Measurements from ENCODE around the gene TMEM223.

TMEM223 gene

GRCh38 chr11:62799486-62799885 is 7.7 kb upstream of the TMEM223 start:
- no peak for DNase-seq

GRCh38 chr11:62796281-62796680 is 4.5 kb upstream of the TMEM223 start:
- no peak for DNase-seq

DNA sequence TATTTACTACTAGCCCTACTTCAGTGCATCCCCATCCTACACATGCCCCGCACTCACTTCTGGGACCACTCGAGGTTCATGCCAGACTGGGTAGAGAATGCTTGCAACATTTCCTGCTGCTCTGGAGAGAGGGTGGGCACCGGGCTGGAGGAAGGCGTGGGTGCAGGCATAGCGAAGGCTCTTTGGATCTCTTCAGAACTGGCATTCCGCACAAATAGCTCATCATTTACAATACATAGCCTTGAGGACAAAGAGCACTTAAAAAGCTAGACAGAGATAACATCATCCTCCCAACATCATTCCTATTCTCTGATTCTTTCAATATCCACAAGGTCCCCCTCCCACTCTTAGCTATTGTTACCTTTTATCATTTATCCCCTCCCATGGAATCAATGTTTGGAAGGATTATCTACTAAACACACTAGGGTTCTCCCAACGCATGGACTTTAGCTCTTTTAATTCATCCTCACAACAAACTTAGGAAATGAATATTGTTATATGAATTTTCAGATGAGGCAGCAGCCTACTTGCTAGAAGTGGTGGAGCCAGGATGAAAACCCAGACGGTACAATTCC is 2.5 kb upstream of the TMEM223 start:
- no peak for DNase-seq

DNA sequence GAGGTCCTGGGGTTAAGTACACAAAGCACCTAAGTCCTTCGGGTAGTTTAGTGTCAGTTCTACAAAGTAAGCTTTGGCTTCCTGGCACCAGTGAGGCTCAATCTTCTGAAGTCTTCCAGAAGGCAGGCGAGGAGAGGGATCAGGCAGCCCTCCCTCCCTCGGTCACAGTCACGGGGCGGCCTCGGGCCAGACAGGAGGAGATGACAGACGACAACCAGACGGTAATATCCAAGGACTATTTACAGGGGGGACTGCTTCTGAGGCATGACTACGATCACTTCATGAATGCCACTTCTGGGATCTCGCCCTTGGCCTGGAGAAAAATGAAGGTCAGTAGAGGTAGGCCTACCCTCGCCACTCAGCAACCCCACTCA is 383 bp upstream of the TMEM223 start:
- no peak for DNase-seq

- DNase-seq: no peak
Measured at GRCh38 chr11:62789576-62789975, 2.2 kb downstream of the TMEM223 start.

DNA sequence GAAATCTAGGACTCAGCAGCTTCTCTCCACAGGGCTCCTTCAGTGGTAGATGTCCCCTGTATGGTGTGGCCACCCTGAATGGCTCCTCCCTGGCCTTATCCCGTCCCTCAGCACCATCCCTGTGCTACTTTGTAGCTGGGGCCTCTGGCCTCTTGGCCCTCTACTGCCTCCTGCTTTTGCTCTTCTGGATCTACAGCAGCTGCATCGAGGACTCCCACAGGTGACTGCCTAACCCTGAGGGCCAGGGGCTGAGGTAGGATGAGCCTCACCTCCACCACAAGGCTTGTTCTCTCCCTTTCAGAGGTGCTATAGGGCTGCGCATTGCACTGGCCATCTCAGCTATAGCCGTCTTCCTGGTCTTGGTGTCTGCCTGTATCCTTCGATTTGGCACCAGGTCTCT is 2.8 kb downstream of the TMEM223 start:
- peak; percentile 29 for DNase-seq

GRCh38 chr11:62787005-62787759 is 4.6 kb downstream of the TMEM223 start, which contains the start of gene TMEM179B:
Gene TMEM179B, plus strand, starts transcription at chr11:62787402. Its CDS starts 30 bp downstream, at chr11:62787432.
- peak; percentile 99 for DNase-seq

DNA sequence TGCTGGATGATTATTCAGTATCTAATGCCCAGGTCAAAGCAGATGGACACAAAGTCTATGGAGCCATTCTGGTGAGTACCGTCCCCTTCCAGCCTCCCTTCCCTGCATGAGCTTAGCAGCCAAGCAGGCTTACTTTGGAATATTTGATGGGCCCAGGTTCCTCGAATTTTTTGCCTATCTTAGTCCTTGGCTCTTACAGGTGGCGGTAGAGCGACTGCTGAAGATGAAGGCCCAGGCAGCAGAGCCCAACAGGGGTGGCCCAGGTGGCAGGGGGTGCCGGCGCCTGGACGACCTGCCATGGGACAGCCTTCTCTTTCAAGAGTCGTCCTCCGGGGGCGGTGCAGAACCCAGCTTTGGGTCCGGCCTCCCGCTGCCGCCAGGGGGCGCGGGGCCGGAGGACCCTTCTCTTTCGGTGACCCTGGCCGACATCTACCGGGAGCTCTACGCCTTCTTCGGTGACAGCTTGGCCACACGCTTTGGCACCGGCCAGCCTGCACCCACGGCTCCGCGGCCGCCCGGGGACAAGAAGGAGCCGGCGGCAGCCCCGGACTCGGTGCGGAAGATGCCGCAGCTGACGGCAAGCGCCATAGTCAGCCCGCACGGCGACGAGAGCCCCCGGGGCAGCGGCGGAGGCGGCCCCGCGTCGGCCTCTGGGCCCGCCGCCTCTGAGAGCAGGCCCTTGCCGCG is 5.3 kb downstream of the TMEM223 start:
- peak; percentile 90 for DNase-seq

GRCh38 chr11:62782753-62783152 is 9.1 kb downstream of the TMEM223 start:
- DNase-seq: no peak

DNA sequence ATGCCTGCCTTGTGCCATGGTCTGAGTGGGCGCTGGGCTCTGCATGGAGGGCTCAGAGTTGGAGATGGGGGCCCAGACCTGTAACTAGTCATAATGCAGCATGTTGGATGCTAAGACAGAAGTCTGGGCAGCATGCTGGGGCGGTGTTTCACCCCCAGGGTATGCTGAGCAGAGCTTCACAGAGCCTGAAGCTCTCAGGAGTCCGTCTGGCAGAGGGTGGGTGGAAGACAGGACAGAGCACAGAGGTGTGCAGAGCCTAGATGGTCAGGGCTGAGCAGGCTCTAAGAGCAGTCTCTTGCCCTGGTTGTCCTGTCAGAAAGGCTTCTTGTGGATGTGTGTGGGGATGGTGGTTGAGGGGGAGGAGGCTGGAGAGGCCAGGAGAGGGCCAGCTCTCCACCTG is 13.4 kb downstream of the TMEM223 start:
- no peak for DNase-seq

DNA sequence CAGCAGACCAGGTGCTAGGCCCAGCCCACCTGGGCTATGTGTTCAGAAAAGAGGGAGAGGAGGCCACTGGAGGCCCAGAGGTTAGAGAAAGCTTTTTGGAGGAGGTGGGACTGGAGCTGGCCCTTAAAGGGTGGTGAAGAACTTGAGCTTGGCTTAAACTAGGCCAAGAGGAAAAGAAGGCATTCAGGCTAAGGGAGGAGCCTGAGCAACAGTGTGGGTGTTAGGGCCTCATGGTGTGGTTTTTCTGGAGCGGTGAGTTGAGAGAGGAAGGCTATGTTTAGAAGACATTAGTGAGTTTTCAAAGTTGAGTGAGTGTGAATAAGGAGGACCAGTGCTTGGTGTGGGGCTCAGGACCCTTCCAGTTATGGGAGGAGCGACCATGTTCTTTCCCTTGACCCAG is 14.4 kb downstream of the TMEM223 start:
- DNase-seq: no peak

DNA sequence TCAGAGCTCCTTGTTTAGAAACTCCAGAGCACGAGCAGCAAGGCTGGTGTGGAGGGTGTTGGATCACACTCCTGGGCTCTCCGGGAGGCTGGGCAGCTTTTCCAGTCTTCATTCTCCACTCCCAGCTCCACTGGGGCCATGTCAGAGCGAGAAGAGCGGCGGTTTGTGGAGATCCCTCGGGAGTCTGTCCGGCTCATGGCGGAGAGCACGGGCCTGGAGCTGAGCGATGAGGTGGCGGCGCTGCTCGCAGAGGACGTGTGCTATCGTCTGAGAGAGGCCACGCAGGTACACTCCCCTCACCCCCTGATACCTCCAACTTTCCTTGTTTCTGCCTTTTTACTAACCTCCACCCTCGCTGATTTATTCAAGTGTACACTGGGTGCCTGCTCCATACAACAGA is 16.2 kb downstream of the TMEM223 start:
- no peak for DNase-seq

DNA sequence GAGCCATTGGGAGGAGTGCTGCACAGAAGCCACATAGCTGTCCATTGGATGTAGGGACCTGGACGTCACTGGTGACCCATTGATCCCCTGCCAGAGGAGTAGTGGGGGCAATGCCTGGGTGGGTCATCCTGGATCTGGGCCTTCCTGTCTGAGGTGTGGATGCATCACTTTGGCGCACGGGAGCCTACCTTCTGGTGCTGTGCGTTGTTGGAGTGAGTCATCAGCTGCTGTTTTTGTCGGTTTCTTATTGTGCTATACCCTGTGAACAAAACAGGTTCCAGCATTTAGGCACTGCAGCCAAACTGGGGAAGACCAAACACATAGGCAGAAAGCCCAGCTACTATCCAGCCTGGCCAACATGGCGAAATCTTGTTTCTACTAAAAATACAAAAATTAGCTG is 17.4 kb downstream of the TMEM223 start:
- DNase-seq: no peak

GRCh38 chr11:62771144-62772021 is 20.4 kb downstream of the TMEM223 start, which contains the start of gene TAF6L:
Gene TAF6L, plus strand, starts transcription at chr11:62771396. Its CDS starts 4,388 bp downstream, at chr11:62775784.
- DNase-seq: peak; percentile 99

- DNase-seq: peak; percentile 88
Measured at GRCh38 chr11:62770778-62771143, 21.0 kb downstream of the TMEM223 start.

DNA sequence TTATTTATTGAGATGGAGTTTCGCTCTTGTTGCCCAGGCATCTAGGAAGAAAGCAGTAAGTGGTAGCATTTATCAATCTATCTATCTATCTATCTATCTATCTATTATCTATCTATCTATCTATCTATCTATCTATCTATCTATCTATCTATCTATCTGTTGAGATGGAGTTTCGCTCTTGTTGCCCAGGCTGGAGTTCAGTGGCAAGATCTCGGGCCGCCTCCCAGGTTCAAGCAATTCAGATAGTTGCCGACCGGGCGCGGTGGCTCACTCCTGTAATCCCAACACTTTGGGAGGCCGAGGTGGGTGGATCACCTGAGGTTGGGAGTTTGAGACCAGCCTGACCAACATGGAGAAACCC is 31.0 kb downstream of the TMEM223 start:
- DNase-seq: peak; percentile 66

GRCh38 chr11:62757846-62758788 is 33.7 kb downstream of the TMEM223 start:
- no peak for DNase-seq

DNA sequence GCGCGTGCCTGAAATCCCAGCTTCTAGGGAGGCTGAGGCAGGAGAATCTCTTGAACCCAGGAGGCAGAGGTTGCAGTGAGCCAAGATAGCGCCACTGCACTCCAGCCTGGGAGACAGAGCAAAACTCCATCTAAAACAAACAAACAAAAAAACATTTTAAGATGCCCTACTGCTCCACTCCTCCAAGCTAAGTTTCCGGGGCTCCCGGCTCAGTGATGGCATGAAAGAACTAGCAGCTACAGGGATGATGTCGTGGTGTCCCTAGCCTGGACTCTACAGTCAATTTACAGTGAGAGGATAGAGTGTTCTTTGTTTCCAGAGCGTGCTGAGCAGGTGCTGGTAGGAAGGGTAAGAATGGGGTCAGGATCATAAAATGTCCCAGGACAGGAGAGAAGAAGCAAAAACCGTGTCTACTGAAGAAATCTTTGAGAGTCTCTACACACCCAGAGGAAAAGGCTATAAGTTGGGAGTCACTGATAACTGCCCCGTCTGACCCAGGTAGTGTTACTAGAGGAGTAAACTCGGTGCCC is 36.7 kb downstream of the TMEM223 start:
- DNase-seq: no peak

GRCh38 chr11:62753736-62754603 is 37.8 kb downstream of the TMEM223 start, which contains the start of gene ZBTB3:
Gene ZBTB3, minus strand, starts transcription at chr11:62754160. Its CDS starts 496 bp downstream, at chr11:62753664.
- peak; percentile 100 for DNase-seq

- no peak for DNase-seq
Measured at GRCh38 chr11:62752994-62753735, 38.6 kb downstream of the TMEM223 start.

Data from NCI-H69 (cell line).